Globus pallidus (tissue), 1 donor: ENCODE measurements around the gene FHOD1.

Experiments
- DNase-seq: peaks from one replicate; pipeline ENCODE4 v3.0.0-alpha.2; 2015; ENCODE audit warnings: low spot score

Gene FHOD1

GRCh38 chr16:67277294-67277998 lies 30.2 kb upstream of the FHOD1 start:
- no peak for DNase-seq

GRCh38 chr16:67275321-67275720 lies 28.0 kb upstream of the FHOD1 start:
- DNase-seq = no peak

DNA sequence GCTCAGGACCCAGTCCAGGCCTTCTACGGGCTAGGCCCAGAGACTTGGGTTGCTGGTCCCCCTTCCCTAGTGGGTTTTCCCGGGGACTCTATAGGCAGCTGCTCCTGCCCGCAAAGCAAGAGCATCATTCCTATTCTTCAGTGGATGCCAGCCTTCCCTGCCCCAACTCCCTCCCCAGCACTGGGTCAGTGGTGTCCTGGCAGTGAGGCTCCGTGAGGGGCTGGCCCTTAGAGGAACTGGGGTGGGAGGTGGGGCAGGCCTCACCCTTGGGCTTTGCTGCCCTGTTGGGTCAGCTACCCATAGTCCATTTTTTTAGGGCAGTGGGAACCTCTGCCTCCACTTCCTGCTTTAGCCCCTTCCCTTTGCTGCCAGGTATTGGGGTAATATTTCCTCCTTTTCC lies 24.2 kb upstream of the FHOD1 start:
- DNase-seq = no peak

DNA sequence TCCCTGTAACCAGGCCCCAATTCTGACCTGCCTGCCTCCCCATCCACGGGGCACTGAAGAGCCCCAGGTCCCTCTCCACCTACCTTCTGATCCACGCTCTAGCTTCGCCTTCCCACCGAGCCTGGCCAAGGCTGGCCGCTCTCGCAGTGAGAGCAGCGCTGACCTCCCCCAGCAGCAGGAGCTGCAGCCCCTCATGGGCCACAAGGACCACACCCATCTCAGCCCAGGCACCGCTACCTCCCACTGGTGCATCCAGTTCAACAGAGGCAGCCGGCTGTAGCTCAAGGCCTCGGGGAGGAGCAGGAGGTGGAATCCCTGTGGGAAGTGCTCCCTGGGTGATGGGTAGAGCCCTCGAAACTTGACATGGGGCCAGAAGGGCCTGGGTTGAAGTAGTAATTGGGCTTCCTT lies 23.7 kb upstream of the FHOD1 start:
- DNase-seq = no peak

GRCh38 chr16:67269766-67270165 lies 22.5 kb upstream of the FHOD1 start:
- DNase-seq = no peak

- no peak for DNase-seq
Observed at GRCh38 chr16:67268136-67268579, 20.9 kb upstream of the FHOD1 start.

- no peak for DNase-seq
Observed at GRCh38 chr16:67265834-67266233, 18.6 kb upstream of the FHOD1 start.

DNA sequence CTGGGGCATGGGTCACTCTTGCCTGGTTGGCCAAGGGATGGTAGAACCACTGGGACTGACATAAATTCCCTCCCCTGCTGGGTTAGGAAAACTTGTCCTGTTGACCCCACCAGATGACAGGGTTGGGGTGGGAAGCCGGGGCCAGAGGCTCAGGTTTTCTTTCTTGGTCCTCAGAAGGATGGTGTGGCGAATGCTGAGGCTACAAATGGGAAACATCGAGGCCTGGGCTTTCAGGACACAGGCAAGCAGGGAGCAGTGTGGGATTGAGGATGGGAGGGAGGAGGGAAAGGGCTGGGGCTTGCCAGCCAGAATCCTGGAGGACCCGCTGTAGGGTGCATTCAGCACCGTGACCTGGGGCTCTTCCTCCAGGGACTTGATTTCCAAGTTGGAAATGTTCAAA lies 17.6 kb upstream of the FHOD1 start:
- no peak for DNase-seq

- DNase-seq = no peak
Observed at GRCh38 chr16:67264277-67264676, 17.0 kb upstream of the FHOD1 start.

DNA sequence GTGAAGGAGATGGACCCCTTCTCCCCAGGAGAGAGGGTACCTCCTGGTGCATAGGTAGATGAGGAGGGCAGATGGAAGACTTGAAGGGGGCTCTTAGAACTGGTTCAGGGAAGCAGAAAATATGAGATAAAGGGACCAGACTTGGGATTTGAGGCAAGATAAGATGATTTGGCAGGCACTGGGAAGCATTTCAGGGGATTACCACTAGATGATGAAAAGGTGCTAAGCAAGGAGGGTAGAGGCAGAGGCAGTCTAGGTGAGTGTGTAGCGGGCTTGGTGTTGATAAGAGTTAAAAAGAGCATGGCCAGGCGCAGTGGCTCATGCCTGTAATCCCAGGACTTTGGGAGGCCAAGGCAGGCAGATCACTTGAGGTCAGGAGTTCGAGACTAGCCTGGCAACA lies 15.9 kb upstream of the FHOD1 start:
- DNase-seq = no peak

- no peak for DNase-seq
Observed at GRCh38 chr16:67260426-67261063, 13.3 kb upstream of the FHOD1 start.

DNA sequence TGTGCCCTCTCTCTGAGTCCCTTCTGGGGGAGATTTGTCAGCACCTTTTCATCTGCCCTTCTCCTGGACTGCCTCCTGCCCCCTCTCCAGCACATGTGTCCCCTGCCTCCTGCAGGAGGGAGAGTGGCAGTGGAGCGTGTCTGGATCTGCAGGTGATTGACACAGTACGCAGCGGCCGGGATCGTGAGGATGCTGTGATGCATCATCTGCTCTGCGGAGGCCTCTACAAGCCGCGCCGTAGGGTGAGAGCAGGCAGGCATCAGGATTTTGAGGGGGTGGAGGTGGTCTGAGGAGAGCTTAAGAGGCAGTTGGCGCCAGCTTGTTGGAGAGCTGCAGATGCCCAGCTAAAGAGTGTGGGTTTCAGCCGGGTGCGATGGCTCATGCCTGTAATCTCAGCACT lies 12.4 kb upstream of the FHOD1 start:
- no peak for DNase-seq

- DNase-seq = no peak
Observed at GRCh38 chr16:67258161-67258835, 11.0 kb upstream of the FHOD1 start.

DNA sequence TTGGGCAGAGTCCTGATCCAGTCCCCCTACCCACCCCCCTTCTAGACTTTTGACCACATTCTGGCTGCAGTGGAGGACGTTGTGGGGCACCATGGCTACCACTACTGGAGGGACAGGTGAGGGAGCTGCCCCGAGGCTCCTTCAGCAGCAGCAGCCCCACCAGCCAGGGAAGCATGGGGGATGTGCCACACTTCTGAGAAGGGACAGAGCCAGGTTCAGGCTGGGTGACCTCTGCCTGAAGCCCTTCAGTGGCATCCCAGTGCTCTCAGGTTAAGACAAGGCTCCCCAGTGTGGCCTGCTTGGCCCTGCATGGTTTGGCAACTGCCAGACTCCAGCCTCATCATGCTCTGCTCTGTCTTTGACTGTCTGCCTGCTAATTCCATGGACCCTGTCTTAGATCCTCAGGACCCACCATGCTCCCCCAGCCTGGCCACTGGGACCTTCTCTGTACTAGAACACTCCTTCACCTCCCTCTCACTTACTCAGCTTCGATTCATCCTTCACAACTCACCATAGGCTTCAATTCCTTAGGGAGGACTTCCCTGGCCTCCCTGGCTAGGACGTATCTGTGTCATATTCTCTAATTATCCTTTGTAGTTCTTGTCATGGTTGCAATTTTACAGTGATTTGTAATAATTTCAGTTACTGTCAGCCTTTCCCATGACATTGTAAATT lies 10.3 kb upstream of the FHOD1 start:
- no peak for DNase-seq

- no peak for DNase-seq
Observed at GRCh38 chr16:67256701-67257230, 9.5 kb upstream of the FHOD1 start.

GRCh38 chr16:67255553-67256221 lies 8.4 kb upstream of the FHOD1 start:
- no peak for DNase-seq

- no peak for DNase-seq
Observed at GRCh38 chr16:67254801-67255552, 7.7 kb upstream of the FHOD1 start.

- peak; percentile 31 for DNase-seq
Observed at GRCh38 chr16:67252609-67253497, 5.6 kb upstream of the FHOD1 start.

- no peak for DNase-seq
Observed at GRCh38 chr16:67250045-67250327, 2.7 kb upstream of the FHOD1 start.
